Upper lobe of left lung (tissue), 6 donors: Measurements from ENCODE around the gene CASQ2. TPM values are rescaled to one million over a fixed set of nuclear protein-coding genes. Genes with fewer than 3 reads are reported as not detected.
A peak's percentile ranks its signal among the peaks of the same experiment; 100 is the strongest.

Experiments
- ATAC-seq, 2 donors: fragments of 200-7000 bp; cut with Tn5 transposase; one replicate each; pipeline ENCODE4 v1.9.1; 2022; ENCODE audit warnings: mild to moderate bottlenecking in 2 of 2, moderate library complexity in 2 of 2; ENCODE audit not compliant: low FRiP score in 2 of 2
- DNase-seq, 2 donors: peaks; one replicate each; pipeline ENCODE4 v3.0.0-alpha.2; 2019 to 2020
- H3K27ac ChIP-seq, 4 donors: fragments of 200-600 bp; sonication (generic); one replicate each; pipeline ENCODE4 v1.5.1; 2016 to 2019
- H3K27me3 ChIP-seq, 4 donors: fragments of 200-600 bp; sonication (generic); one replicate each; pipeline ENCODE4 v1.5.1; 2017 to 2019
- H3K36me3 ChIP-seq, 4 donors: fragments of 200-600 bp; sonication (generic); one replicate each; pipeline ENCODE4 v1.5.1; 2016 to 2019
- H3K4me1 ChIP-seq, 4 donors: fragments of 200-600 bp; sonication (generic); one replicate each; pipeline ENCODE4 v1.5.1; 2018 to 2019
- H3K4me3 ChIP-seq, 4 donors: fragments of 200-600 bp; sonication (generic); one replicate each; pipeline ENCODE4 v1.5.1; 2017 to 2019; ENCODE audit warnings: mild to moderate bottlenecking in 2 of 4, moderate library complexity in 1 of 4
- H3K9me3 ChIP-seq, 4 donors: fragments of 200-600 bp; sonication (generic); one replicate each; pipeline ENCODE4 v1.5.1; 2018 to 2019
- EP300 ChIP-seq, 4 donors: sonication (generic); formaldehyde crosslinking; IDR thresholded peaks; one replicate each; pipeline ENCODE4 v1.5.1; 2017; ENCODE audit warnings: antibody characterized with exemption in 4 of 4, control low read depth in 2 of 4
- POLR2A ChIP-seq, 4 donors: fragments of 450-650 bp; IDR thresholded peaks; one replicate each; pipeline ENCODE4 v1.5.1; 2016 to 2017; ENCODE audit warnings: antibody characterized with exemption in 4 of 4, mild to moderate bottlenecking in 2 of 4
- POLR2AphosphoS5 ChIP-seq, 2 donors: sonication (generic); formaldehyde crosslinking; IDR thresholded peaks; one replicate each; pipeline ENCODE4 v1.5.1; 2017; ENCODE audit warnings: antibody characterized with exemption in 2 of 2
- WGBS, 2 donors: methylation state at CpG; one replicate each; pipeline ENCODE4 v1.1.5; 2017 to 2018; 5-methylcytosine and 5-hydroxymethylcytosine counted together
- total RNA-seq, 6 donors: library from RNA; depleted of rRNA in 4 of 6; stranded (reverse); fragments of >200 nt in 4 of 6; gene quantifications; one replicate each; pipeline versions ENCODE4 v1.1.0 to v1.2.1, GENCODE V29; 2016 to 2021
- TF ChIP-seq, protein P1 (sequence below), 6 experiments: fragments of 450-650 bp in 4 of 6; fragments of 200-600 bp in 2 of 6; sonication (generic) in 2 of 6; IDR thresholded peaks; one replicate each; pipeline ENCODE4 v1.5.1; 2016 to 2019; ENCODE audit warnings: antibody characterized with exemption in 6 of 6
- donor health status: DM: no; HTN: no; CAD: no; lungs with moderate emphysema.
- donor health status: DM: no; HTN: yes; CAD: no; lungs with severe emphysema.

Gene CASQ2
- total RNA-seq, 6 donors from 2014 or later: under 0.01 to 1.9 (median 0.99) TPM

DNA sequence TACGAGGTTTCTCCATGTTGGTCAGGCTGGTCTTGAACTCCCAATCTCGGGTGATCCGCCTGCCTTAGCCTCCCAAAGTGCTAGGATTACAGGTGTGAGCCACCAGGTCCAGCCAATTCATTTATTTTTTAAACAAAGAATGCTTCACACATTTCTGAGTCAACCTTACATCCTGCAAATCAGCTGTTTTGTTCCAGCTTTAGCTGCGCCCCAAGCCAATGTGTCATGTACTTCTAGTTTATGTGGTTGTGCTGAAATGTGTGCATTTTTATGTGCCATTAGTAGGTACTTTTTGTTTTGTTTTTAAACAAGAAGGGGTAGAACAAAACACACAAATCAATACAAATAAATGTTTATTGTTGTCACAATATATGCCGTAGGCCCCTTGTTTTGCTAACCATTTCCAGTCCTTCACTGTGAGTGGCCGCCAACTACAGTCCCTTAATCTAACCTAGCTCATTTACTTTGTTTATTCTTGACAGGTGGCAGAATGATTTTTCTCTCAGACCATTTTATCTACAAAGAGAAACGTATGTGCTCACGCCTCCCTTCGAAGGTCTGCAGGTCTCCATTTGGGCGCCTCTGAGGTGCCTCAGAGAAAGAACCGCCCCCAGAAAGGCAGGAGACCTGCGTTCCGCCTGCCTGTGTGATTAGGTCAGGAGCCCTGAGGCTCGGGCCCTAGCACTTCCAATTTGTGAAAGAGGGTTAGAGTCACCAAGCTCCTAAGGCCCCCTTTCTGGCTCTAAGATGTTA, 2.8 kb upstream of the CASQ2 start:
- ATAC-seq (peak in 1 of 2 donors; percentile 6), DNase-seq (no peak)
- 68 to 74% methylated on average over 13 to 14 of the region's 14 CpGs for WGBS, 2 donors
- H3K4me3 ChIP-seq: no peak overlapping the region
- no peaks in the 10 kb centered on the region for H3K36me3 ChIP-seq
- H3K27ac ChIP-seq: no peak overlapping the region
- H3K9me3 ChIP-seq: no peaks in the 10 kb centered on the region
- H3K4me1 ChIP-seq: peaks cover 0 to 7% (median 0%) of the 10 kb centered on the region in 4 donors
- TF ChIP-seq POLR2A (IDR thresholded peaks at IDR 0.05) (no peak), EP300 (IDR thresholded peaks at IDR 0.05) (no peak), POLR2AphosphoS5 (IDR thresholded peaks at IDR 0.05) (no peak)
- TF ChIP-seq, protein P1, sequence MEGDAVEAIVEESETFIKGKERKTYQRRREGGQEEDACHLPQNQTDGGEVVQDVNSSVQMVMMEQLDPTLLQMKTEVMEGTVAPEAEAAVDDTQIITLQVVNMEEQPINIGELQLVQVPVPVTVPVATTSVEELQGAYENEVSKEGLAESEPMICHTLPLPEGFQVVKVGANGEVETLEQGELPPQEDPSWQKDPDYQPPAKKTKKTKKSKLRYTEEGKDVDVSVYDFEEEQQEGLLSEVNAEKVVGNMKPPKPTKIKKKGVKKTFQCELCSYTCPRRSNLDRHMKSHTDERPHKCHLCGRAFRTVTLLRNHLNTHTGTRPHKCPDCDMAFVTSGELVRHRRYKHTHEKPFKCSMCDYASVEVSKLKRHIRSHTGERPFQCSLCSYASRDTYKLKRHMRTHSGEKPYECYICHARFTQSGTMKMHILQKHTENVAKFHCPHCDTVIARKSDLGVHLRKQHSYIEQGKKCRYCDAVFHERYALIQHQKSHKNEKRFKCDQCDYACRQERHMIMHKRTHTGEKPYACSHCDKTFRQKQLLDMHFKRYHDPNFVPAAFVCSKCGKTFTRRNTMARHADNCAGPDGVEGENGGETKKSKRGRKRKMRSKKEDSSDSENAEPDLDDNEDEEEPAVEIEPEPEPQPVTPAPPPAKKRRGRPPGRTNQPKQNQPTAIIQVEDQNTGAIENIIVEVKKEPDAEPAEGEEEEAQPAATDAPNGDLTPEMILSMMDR (IDR thresholded peaks at IDR 0.05): no peak
- H3K27me3 ChIP-seq: no peaks in the 10 kb centered on the region

DNA sequence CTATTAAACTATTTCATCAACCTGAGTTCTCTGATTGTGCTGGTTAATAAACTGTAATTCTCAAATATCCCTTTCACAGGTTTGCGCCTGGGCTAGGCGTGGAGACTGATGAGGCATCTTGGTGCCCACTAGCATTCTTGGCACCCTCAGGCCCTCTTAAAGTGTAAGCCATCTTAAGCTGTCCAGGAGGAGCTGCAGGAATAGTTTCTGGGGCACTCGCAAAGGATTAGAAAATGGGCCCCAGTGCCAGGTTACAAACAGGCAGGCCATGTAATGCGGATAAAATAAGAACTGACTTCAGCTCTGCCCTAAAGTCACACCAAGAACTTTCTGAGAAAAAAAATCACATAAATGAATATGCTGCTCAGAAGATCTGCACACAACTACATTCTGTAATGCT, 1.1 kb downstream of the CASQ2 start:
- ATAC-seq (no peak), DNase-seq (no peak)
- WGBS, 2 donors: 78 to 90% methylated on average over 4 of the region's 4 CpGs
- TF ChIP-seq, protein P1 (IDR thresholded peaks at IDR 0.05): no peak
- TF ChIP-seq EP300 (IDR thresholded peaks at IDR 0.05): no peak
- no peak for TF ChIP-seq POLR2A (IDR thresholded peaks at IDR 0.05)
- no peak for TF ChIP-seq POLR2AphosphoS5 (IDR thresholded peaks at IDR 0.05)
- Histone ChIP-seq H3K27ac (no peak overlapping the region), H3K27me3 (no peaks in the 10 kb centered on the region), H3K9me3 (no peaks in the 10 kb centered on the region), H3K4me1 (peaks cover 0 to 7% (median 3%) of the 10 kb centered on the region in 4 donors), H3K36me3 (no peaks in the 10 kb centered on the region), H3K4me3 (no peak overlapping the region)

DNA sequence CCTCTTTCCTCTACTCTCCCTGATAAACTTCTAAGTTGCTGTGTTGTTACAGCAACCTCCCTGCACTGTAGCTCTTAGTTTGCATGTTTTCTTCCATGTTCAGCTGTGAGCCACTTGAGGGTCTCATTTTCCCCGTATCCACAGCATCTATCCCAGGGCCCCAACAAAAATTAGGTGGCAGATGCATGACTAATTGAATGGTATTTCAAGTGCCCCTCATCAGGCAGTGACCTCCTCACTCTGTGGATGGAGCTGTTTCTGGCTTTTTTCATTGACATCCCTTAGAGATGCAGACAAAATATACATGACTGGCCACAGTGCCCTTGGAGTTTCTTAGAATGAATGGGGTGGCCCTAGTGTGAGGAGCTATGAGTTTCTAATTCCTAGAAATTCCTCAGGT, 3.4 kb downstream of the CASQ2 start:
- ATAC-seq (no peak), DNase-seq (no peak)
- no peaks in the 10 kb centered on the region for H3K9me3 ChIP-seq
- peaks cover 0 to 5% (median 0%) of the 10 kb centered on the region in 4 donors for H3K4me1 ChIP-seq
- H3K36me3 ChIP-seq: no peaks in the 10 kb centered on the region
- H3K4me3 ChIP-seq: no peak overlapping the region
- H3K27me3 ChIP-seq: no peaks in the 10 kb centered on the region
- 26 to 54% methylated on average over 1 of the region's 1 CpG for WGBS, 2 donors
- H3K27ac ChIP-seq: no peak overlapping the region
- no peak for TF ChIP-seq EP300 (IDR thresholded peaks at IDR 0.05)
- TF ChIP-seq POLR2AphosphoS5 (IDR thresholded peaks at IDR 0.05): no peak
- TF ChIP-seq, protein P1 (IDR thresholded peaks at IDR 0.05): no peak
- TF ChIP-seq POLR2A (IDR thresholded peaks at IDR 0.05): no peak

DNA sequence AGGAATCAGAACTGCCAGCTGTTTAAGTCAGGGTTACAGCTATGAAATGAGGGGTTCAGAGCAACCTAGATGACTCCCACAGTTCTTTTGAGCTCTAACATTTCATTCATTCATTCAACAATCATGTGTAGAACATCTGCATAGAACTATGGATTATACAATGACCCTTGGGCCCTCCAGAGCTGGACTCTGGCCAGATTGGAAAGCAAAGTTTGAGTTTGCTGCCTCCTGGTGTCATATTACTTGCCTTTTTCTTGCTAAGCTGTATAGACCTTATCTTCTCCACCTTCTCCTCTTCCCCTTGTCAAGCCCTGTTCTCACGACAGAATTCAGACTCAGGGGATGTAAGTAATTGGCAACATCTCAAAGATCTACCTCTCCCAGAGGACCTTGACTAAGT, 4.0 kb downstream of the CASQ2 start:
- DNase-seq (no peak), ATAC-seq (peak in 1 of 2 donors; percentile 43)
- 8 to 13% methylated on average over 1 of the region's 1 CpG for WGBS, 2 donors
- H3K9me3 ChIP-seq: no peaks in the 10 kb centered on the region
- H3K36me3 ChIP-seq: no peaks in the 10 kb centered on the region
- TF ChIP-seq, protein P1 (IDR thresholded peaks at IDR 0.05): peak in 5 of 6 experiments; percentile 10 to 37 (median 25)
- TF ChIP-seq POLR2AphosphoS5 (IDR thresholded peaks at IDR 0.05) (no peak), EP300 (IDR thresholded peaks at IDR 0.05) (no peak), POLR2A (IDR thresholded peaks at IDR 0.05) (no peak)
- H3K27ac ChIP-seq: no peak overlapping the region
- no peak overlapping the region for H3K4me3 ChIP-seq
- peaks cover 0 to 5% (median 0%) of the 10 kb centered on the region in 4 donors for H3K4me1 ChIP-seq
- no peaks in the 10 kb centered on the region for H3K27me3 ChIP-seq

DNA sequence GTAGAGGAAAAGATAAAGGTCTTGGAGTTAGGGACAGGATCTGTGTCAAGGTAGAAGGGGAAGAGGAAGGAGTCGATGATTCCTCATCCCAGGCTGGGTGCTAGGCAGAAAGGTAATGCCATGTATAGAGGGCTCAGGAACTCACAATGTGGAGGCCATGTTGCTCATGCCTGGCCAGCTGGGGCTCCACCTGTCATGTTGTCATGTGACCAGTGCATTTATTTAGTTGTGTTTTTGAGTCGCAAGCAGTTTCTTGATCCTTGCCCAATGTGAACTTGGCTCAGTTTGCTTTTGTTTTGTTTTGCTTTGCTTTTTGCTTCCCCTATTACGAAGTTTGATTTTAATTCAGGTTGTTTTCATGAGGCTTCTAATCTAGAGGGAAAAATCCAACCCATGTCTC, 5.7 kb downstream of the CASQ2 start:
- TF ChIP-seq, protein P1 (IDR thresholded peaks at IDR 0.05): no peak
- TF ChIP-seq POLR2A (IDR thresholded peaks at IDR 0.05) (no peak), POLR2AphosphoS5 (IDR thresholded peaks at IDR 0.05) (no peak), EP300 (IDR thresholded peaks at IDR 0.05) (no peak)
- Histone ChIP-seq H3K9me3 (no peaks in the 10 kb centered on the region), H3K36me3 (no peaks in the 10 kb centered on the region), H3K4me3 (no peak overlapping the region), H3K4me1 (peaks cover 0 to 5% (median 0%) of the 10 kb centered on the region in 4 donors), H3K27me3 (no peaks in the 10 kb centered on the region), H3K27ac (no peak overlapping the region)
- no peak for DNase-seq
- WGBS, 2 donors: 73 to 80% methylated on average over 3 of the region's 3 CpGs
- ATAC-seq: no peak
